Measurements from ENCODE around the gene APCDD1.

APCDD1 gene

GRCh38 chr18:10453806-10454680, at the start of gene APCDD1:
Gene APCDD1 (plus strand): TSS chr18:10454635. CDS start chr18:10454982, 347 bp downstream.
- no peak for TF ChIP-seq CTCF (IDR thresholded peaks at IDR 0.05)
- Histone ChIP-seq H3K4me3 (ENCODE audit: low read depth in 1 of 2, low read length in 1 of 2) (no peak within 1 kb of the TSS), H3K36me3 (no peaks in the 10 kb centered on the region), H3K9me3 (no peaks in the 10 kb centered on the region), H3K27me3 (peaks cover 100% of the 10 kb centered on the region), H3K4me1 (ENCODE audit: control insufficient read depth in 1 of 2, insufficient read depth in 1 of 2, low read depth in 1 of 2, low read length in 1 of 2) (peaks cover 4 to 6% of the 10 kb centered on the region in 2 experiments), H3K27ac (no peak within 1 kb of the TSS)

- Histone ChIP-seq H3K4me1 (ENCODE audit: control insufficient read depth in 1 of 2, insufficient read depth in 1 of 2, low read depth in 1 of 2, low read length in 1 of 2) (no peaks in the 10 kb centered on the region), H3K9me3 (no peaks in the 10 kb centered on the region), H3K4me3 (ENCODE audit: low read depth in 1 of 2, low read length in 1 of 2) (no peak overlapping the region), H3K27me3 (peaks cover 31% of the 10 kb centered on the region), H3K27ac (no peak overlapping the region), H3K36me3 (no peaks in the 10 kb centered on the region)
- TF ChIP-seq CTCF (IDR thresholded peaks at IDR 0.05): no peak
Measured at GRCh38 chr18:10405014-10405493, 49.4 kb upstream of the APCDD1 start.

GRCh38 chr18:10405816-10406663, 48.4 kb upstream of the APCDD1 start:
- no peaks in the 10 kb centered on the region for H3K4me1 ChIP-seq (ENCODE audit: control insufficient read depth in 1 of 2, insufficient read depth in 1 of 2, low read depth in 1 of 2, low read length in 1 of 2)
- H3K4me3 ChIP-seq (ENCODE audit: low read depth in 1 of 2, low read length in 1 of 2): no peak overlapping the region
- H3K9me3 ChIP-seq: no peaks in the 10 kb centered on the region
- no peaks in the 10 kb centered on the region for H3K36me3 ChIP-seq
- no peak for TF ChIP-seq CTCF (IDR thresholded peaks at IDR 0.05)
- peaks cover 24% of the 10 kb centered on the region for H3K27me3 ChIP-seq
- H3K27ac ChIP-seq: no peak overlapping the region

GRCh38 chr18:10408131-10408530, 46.3 kb upstream of the APCDD1 start:
- Histone ChIP-seq H3K27ac (no peak overlapping the region), H3K4me3 (ENCODE audit: low read depth in 1 of 2, low read length in 1 of 2) (no peak overlapping the region), H3K4me1 (ENCODE audit: control insufficient read depth in 1 of 2, insufficient read depth in 1 of 2, low read depth in 1 of 2, low read length in 1 of 2) (no peaks in the 10 kb centered on the region), H3K36me3 (no peaks in the 10 kb centered on the region), H3K9me3 (no peaks in the 10 kb centered on the region), H3K27me3 (peaks cover 10% of the 10 kb centered on the region)
- no peak for TF ChIP-seq CTCF (IDR thresholded peaks at IDR 0.05)

- H3K27ac ChIP-seq: no peak overlapping the region
- no peaks in the 10 kb centered on the region for H3K4me1 ChIP-seq (ENCODE audit: control insufficient read depth in 1 of 2, insufficient read depth in 1 of 2, low read depth in 1 of 2, low read length in 1 of 2)
- H3K36me3 ChIP-seq: no peaks in the 10 kb centered on the region
- H3K4me3 ChIP-seq (ENCODE audit: low read depth in 1 of 2, low read length in 1 of 2): no peak overlapping the region
- no peak for TF ChIP-seq CTCF (IDR thresholded peaks at IDR 0.05)
- peaks cover 10% of the 10 kb centered on the region for H3K27me3 ChIP-seq
- H3K9me3 ChIP-seq: no peaks in the 10 kb centered on the region
Measured at GRCh38 chr18:10409041-10409440, 45.4 kb upstream of the APCDD1 start.

All from neutrophil (primary cell).